H54 (cell line): Measurements from ENCODE around the gene PSORS1C1.

ENCODE experiments used
- DNase-seq: peaks from one replicate; pipeline ENCODE4 v3.0.0; 2011; ENCODE audit warnings: low spot score, mixed read lengths; ENCODE audit not compliant: insufficient read length
- FAIRE-seq: peaks from 3 replicates; lab custom pipeline; 2011; peaks lifted over from hg19 to GRCh38; lab: Jason Lieb, UNC
- POLR2A ChIP-seq: IDR thresholded peaks from 2 replicates; pipeline ENCODE4 v1.6.1; 2011; ENCODE audit warnings: low read depth, mild to moderate bottlenecking, low read length

The PSORS1C1 gene

GRCh38 chr6:31144296-31144969, 29.8 kb downstream of the PSORS1C1 start:
- no peak for TF ChIP-seq POLR2A
- DNase-seq (no peak), FAIRE-seq (no peak)

- DNase-seq (no peak), FAIRE-seq (no peak)
- no peak for TF ChIP-seq POLR2A
These were observed 30.4 kb downstream of the PSORS1C1 start for GRCh38 chr6:31144970-31145340.

GRCh38 chr6:31145386-31145785, 30.8 kb downstream of the PSORS1C1 start:
- DNase-seq (no peak), FAIRE-seq (no peak)
- no peak for TF ChIP-seq POLR2A

GRCh38 chr6:31149827-31150447, 35.3 kb downstream of the PSORS1C1 start:
- FAIRE-seq (no peak), DNase-seq (no peak)
- no peak for TF ChIP-seq POLR2A

GRCh38 chr6:31152781-31153180, 38.2 kb downstream of the PSORS1C1 start:
- DNase-seq (no peak), FAIRE-seq (no peak)
- TF ChIP-seq POLR2A: no peak

- TF ChIP-seq POLR2A: no peak
- FAIRE-seq: no peak
- no peak for DNase-seq
These were observed 39.8 kb downstream of the PSORS1C1 start for GRCh38 chr6:31154436-31154835.

DNA sequence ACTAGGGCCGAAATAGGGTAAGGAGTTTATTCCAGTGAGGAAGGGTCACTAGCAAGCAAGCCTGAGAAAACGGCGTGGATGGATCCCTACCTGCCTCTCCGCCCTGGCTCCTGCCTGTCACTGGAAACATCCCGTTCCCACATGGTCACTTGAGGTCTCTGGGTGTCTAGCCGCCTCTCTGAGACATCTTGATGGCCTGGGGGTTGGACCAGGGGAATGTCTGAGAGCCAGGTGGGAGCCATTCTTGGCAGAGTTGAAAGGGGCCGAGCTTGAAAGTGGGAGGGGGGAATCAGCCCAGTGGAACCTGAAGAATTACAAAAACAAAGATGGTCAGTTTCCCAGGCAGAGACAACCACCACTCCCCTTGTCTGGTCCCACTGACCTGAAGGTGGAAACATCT, 42.0 kb downstream of the PSORS1C1 start:
- FAIRE-seq: no peak
- DNase-seq: no peak
- no peak for TF ChIP-seq POLR2A

GRCh38 chr6:31157513-31158139, 43.0 kb downstream of the PSORS1C1 start, which contains the start of gene CCHCR1:
CCHCR1 (minus strand) TSS chr6:31157802; CDS start chr6:31157600, 202 bp downstream.
- FAIRE-seq: no peak

GRCh38 chr6:31158140-31158862, 43.7 kb downstream of the PSORS1C1 start, which contains the start of gene TCF19:
TCF19 (plus strand) TSS chr6:31158589; CDS start chr6:31159470, 881 bp downstream.
- FAIRE-seq: peak; percentile 84
- peak; percentile 97 for DNase-seq
- TF ChIP-seq POLR2A: peak; percentile 59

More at GRCh38 chr6:31157513-31158139, 43.0 kb downstream of the PSORS1C1 start, which contains the start of gene CCHCR1:
- no peak for TF ChIP-seq POLR2A
- DNase-seq: no peak

- DNase-seq (peak; percentile 44), FAIRE-seq (no peak)
- TF ChIP-seq POLR2A: no peak
These were observed 44.6 kb downstream of the PSORS1C1 start for GRCh38 chr6:31158863-31159855.

DNA sequence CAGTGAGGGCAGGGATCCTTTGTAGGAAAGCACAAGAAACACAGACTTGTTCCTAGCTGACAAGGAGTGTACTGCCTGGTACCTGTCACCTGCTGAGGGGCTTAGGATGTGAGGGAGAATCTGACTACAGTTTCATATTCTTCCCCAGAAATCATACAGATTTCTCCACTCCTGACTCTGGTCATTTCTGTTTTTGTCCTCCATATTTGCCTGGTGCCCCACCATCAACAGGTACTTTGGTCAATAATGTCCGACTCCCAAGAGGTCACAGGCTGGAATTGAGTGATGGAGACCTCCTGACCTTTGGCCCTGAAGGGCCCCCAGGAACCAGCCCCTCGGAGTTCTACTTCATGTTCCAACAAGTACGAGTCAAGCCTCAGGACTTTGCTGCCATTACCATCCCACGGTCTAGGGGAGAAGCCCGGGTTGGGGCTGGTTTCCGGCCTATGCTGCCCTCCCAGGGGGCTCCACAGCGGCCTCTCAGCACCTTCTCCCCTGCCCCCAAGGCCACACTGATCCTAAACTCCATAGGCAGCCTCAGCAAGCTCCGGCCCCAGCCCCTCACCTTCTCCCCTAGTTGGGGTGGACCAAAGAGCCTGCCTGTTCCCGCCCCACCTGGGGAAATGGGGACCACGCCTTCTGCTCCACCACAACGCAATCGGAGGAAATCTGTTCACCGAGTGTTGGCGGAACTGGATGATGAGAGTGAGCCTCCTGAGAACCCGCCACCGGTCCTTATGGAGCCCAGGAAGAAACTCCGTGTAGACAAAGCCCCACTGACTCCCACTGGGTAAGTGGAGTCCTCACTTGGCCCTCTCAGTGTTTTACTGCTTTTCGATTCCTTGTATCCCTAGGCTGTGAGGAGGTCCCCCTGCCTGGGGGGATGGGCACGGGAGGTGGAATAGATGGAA, 46.9 kb downstream of the PSORS1C1 start:
- FAIRE-seq: no peak
- TF ChIP-seq POLR2A: no peak
- DNase-seq: no peak
